ENCODE results near the gene HOXA5.

GRCh38 chr7:27111042-27111750 lies 32.3 kb downstream of the HOXA5 start:
- TF ChIP-seq KLF17 (tag by site-specific recombination; IDR thresholded peaks at IDR 0.05) = no peak
- no peak for TF ChIP-seq ZFP41 (tag by site-specific recombination; IDR thresholded peaks at IDR 0.05; ENCODE audit: borderline replicate concordance)
- no peak for TF ChIP-seq ZNF274 (IDR thresholded peaks at IDR 0.05; ENCODE audit: low read length)
- TF ChIP-seq ZNF274 (tag by site-specific recombination; IDR thresholded peaks at IDR 0.05; ENCODE audit: borderline replicate concordance) = no peak
- TF ChIP-seq CTCF (tag by site-specific recombination; IDR thresholded peaks at IDR 0.05) = no peak
- TF ChIP-seq ZEB2 (tag by site-specific recombination; IDR thresholded peaks at IDR 0.05) = no peak
